ENCODE measurements around the gene DERL3.

DNA sequence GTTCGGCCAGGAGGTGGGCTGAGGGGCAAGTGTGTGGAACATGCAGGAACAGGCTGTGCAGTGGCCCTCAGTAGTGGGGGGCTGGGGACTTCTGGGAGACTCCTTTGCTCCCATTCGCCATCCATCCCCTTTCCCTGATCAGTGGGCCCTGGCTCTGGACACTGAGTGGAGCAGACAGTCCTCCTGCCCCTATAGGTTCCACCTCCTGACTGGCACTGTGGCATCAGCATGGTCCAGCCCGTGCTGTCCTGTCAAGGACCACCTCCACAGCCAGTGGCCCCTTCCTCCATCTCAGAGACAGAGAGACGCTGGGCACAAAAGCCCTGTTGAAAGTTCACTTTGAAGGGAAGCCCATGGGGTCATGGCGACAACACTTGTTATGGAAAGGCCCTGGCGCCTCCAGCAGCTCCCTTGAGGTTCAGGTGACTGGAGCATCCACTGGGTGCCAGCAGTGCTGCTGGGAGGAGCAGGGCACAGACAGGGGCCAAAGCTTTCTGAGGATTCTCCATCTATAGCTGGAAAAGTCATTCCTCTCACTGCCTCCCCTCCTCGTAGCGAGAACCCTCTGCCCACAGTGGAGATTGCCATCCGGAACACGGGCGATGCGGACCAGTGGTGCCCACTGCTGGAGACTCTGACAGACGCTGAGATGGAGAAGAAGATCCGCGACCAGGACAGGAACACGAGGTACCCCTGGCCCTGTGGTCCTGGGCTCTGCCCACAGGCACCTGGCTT, 5.6 kb downstream of the DERL3 start:
- TF ChIP-seq, protein P1, sequence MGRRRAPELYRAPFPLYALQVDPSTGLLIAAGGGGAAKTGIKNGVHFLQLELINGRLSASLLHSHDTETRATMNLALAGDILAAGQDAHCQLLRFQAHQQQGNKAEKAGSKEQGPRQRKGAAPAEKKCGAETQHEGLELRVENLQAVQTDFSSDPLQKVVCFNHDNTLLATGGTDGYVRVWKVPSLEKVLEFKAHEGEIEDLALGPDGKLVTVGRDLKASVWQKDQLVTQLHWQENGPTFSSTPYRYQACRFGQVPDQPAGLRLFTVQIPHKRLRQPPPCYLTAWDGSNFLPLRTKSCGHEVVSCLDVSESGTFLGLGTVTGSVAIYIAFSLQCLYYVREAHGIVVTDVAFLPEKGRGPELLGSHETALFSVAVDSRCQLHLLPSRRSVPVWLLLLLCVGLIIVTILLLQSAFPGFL (CRISPR knock-in tag; IDR thresholded peaks at IDR 0.05; ENCODE audit: borderline replicate concordance), result no peak
- no peak for TF ChIP-seq E2F1 (CRISPR knock-in tag; IDR thresholded peaks at IDR 0.05)
- TF ChIP-seq ZMAT4 (CRISPR knock-in tag; IDR thresholded peaks at IDR 0.05), result no peak

Data from WTC11 (cell line).